Right lung (tissue), 10 donors: ENCODE data around the gene ALPI. TPM values are rescaled to one million over a fixed set of nuclear protein-coding genes. Genes with fewer than 3 reads are reported as not detected.
"Not testable (repeated sequence)": the region's sequence is repeated elsewhere in the genome, so short reads cannot be mapped to it uniquely, and the experiment has no call there.

Source experiments
- DNase-seq, 2 donors: peaks; one replicate each; pipeline ENCODE4 v3.0.0-alpha.2; 2013
- long read RNA-seq, 8 donors: transcript quantifications; one replicate each; lab custom pipeline, GENCODE V29; 2026
- polyA plus RNA-seq, 5 donors: library from polyadenylated mRNA; unstranded; fragments of 120-200 nt; gene quantifications; one replicate each; pipeline versions ENCODE4 v1.2.1 to v1.2.3, GENCODE V29; 2013; ENCODE audit warnings: inconsistent platforms in 1 of 5, low replicate concordance in 1 of 5; ENCODE audit not compliant: insufficient read length in 5 of 5, insufficient read depth in 1 of 5

Gene ALPI
- polyA plus RNA-seq = not detected
- long read RNA-seq, donor 1 = 0 reads
- long read RNA-seq, donor 2 = 0 reads
- long read RNA-seq, donor 3 = 0 reads
- long read RNA-seq, donor 4 = 0 reads
- long read RNA-seq, donor 5 = 0 reads
- long read RNA-seq, donor 6, partial matches to known transcripts = 0 of 1 reads
- long read RNA-seq, donor 6, other reads (novel, unspliced or antisense) = 0 of 1 reads
- long read RNA-seq, donor 7 = 0 reads
- long read RNA-seq, donor 8 = 0 reads

GRCh38 chr2:232455426-232456255 lies at the start of gene ALPI:
Gene ALPI, plus strand, starts transcription at chr2:232456153. Its CDS starts 47 bp downstream, at chr2:232456200.
- DNase-seq = no peak

- DNase-seq = no peak
Observed at GRCh38 chr2:232406556-232407310, 49.2 kb upstream of the ALPI start, which contains the start of gene ALPG. Gene ALPG, plus strand, starts transcription at chr2:232406844. Its CDS starts 51 bp downstream, at chr2:232406895.

- not testable (repeated sequence) for DNase-seq
Observed at GRCh38 chr2:232407428-232408150, 48.4 kb upstream of the ALPI start.

GRCh38 chr2:232408269-232408668 lies 47.7 kb upstream of the ALPI start:
- DNase-seq = not testable (repeated sequence)

- not testable (repeated sequence) for DNase-seq
Observed at GRCh38 chr2:232409617-232410016, 46.3 kb upstream of the ALPI start.

- no peak for DNase-seq
Observed at GRCh38 chr2:232410238-232410900, 45.6 kb upstream of the ALPI start.

GRCh38 chr2:232411901-232412629 lies 43.9 kb upstream of the ALPI start:
- DNase-seq = no peak

GRCh38 chr2:232412986-232413385 lies 43.0 kb upstream of the ALPI start:
- DNase-seq = no peak

- DNase-seq = no peak
Observed at GRCh38 chr2:232415138-232415690, 40.7 kb upstream of the ALPI start.

GRCh38 chr2:232415736-232416520 lies 40.0 kb upstream of the ALPI start:
- no peak for DNase-seq

- DNase-seq = no peak
Observed at GRCh38 chr2:232416521-232417470, 39.2 kb upstream of the ALPI start.

GRCh38 chr2:232417489-232417888 lies 38.5 kb upstream of the ALPI start:
- no peak for DNase-seq

GRCh38 chr2:232418056-232418455 lies 37.9 kb upstream of the ALPI start:
- no peak for DNase-seq

- DNase-seq = peak in 1 of 2 donors; percentile 14
Observed at GRCh38 chr2:232418466-232419244, 37.3 kb upstream of the ALPI start.

- DNase-seq = no peak
Observed at GRCh38 chr2:232419245-232420072, 36.5 kb upstream of the ALPI start.

- no peak for DNase-seq
Observed at GRCh38 chr2:232420073-232420454, 35.9 kb upstream of the ALPI start.
